ENCODE measurements around the gene ATP2B2.

The ATP2B2 gene

DNA sequence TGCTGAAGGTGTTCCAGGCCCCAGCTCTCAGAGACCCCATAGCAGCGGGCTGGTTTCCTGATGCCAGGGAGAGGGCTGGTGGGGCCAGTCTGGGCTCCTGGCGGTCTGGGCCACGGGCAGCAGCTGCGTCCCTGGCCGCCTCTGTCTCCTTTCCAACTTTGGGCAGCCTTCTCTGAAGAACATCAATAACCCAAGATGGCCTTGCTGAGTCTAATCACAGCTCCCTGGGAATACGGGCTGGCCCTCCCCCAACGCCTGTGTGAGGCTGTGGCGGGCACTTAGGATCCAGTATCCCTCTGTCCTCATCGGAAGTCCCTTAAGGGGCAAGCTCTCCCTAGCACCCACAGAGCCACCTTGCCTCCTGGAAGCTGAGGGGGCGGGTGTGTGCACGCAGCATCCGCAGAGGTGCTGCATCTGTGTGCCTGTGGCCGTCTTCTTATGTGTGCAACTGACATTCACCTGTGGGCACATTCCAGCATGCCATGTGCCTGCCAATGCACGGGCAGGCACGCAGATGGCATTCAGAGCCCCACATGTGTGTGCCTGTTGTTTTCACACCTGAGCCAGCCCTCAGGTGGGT is 2.1 kb downstream of the ATP2B2 start:
- H3K4me3 ChIP-seq (ENCODE audit: low read depth, low read length): no peak overlapping the region
- TF ChIP-seq, protein P1, sequence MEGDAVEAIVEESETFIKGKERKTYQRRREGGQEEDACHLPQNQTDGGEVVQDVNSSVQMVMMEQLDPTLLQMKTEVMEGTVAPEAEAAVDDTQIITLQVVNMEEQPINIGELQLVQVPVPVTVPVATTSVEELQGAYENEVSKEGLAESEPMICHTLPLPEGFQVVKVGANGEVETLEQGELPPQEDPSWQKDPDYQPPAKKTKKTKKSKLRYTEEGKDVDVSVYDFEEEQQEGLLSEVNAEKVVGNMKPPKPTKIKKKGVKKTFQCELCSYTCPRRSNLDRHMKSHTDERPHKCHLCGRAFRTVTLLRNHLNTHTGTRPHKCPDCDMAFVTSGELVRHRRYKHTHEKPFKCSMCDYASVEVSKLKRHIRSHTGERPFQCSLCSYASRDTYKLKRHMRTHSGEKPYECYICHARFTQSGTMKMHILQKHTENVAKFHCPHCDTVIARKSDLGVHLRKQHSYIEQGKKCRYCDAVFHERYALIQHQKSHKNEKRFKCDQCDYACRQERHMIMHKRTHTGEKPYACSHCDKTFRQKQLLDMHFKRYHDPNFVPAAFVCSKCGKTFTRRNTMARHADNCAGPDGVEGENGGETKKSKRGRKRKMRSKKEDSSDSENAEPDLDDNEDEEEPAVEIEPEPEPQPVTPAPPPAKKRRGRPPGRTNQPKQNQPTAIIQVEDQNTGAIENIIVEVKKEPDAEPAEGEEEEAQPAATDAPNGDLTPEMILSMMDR (IDR thresholded peaks at IDR 0.05; ENCODE audit: low read depth, low read length, missing control alignments): no peak
- no peak for DNase-seq (ENCODE audit: low read depth)

DNA sequence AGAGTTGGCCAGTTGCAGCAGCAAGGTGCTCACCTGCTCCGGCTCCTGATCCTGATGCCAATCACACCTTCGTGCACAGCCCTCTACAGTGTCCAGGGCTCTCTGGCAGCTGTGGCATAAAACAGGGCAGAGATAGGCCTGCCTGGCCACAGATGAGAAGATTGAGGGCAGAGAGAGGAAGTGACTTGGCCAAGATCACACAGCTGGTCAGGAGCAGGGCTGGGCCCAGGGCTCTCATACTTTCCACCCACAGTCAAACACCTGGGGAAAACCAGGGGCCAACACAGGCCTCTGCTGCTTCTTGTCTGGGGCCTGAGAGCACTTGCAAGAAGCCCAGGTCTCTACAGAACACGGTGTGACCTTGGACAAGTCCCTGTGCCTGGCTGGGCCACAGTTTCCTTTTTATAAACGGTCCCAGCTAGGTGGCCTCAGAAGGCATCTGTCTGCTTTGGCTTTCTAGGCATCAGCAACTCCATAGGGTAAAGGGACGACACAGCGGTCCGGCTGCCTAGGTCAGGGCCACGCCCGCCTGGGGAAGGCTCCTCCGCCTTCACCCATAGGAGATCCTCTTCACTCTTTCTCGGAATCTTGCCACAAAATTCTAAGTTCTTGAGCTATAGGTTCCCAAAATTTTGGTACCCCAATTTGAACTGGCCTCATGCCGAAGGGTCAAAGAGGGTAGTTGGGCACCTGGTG is 3.1 kb downstream of the ATP2B2 start:
- TF ChIP-seq, protein P1 (IDR thresholded peaks at IDR 0.05; ENCODE audit: low read depth, low read length, missing control alignments): no peak
- no peak for DNase-seq (ENCODE audit: low read depth)

DNA sequence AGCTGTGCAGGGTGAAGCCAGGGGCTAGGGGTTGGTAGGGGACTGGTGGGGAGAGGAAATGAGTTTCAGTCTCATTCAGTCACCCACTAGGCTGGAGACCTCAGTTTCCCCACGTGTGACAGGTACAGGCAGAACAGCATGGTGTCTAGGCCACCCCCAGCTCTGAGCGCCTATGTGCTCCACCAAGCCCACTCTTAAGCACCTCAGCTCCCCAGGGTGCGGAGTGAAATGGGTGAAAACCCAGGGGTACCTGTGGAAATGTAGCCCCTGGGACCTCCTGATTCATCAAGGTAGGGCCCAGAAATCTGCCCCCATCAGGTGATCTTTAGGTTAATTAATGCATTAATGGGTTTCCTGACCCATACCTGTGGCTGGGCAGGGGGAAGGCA is 3.7 kb downstream of the ATP2B2 start:
- DNase-seq (ENCODE audit: low read depth): no peak
- H3K4me3 ChIP-seq (ENCODE audit: low read depth, low read length): no peak overlapping the region
- TF ChIP-seq, protein P1 (IDR thresholded peaks at IDR 0.05; ENCODE audit: low read depth, low read length, missing control alignments): no peak

More for the DNA sequence above, 3.1 kb downstream of the ATP2B2 start:
- H3K4me3 ChIP-seq (ENCODE audit: low read depth, low read length): no peak overlapping the region

DNA sequence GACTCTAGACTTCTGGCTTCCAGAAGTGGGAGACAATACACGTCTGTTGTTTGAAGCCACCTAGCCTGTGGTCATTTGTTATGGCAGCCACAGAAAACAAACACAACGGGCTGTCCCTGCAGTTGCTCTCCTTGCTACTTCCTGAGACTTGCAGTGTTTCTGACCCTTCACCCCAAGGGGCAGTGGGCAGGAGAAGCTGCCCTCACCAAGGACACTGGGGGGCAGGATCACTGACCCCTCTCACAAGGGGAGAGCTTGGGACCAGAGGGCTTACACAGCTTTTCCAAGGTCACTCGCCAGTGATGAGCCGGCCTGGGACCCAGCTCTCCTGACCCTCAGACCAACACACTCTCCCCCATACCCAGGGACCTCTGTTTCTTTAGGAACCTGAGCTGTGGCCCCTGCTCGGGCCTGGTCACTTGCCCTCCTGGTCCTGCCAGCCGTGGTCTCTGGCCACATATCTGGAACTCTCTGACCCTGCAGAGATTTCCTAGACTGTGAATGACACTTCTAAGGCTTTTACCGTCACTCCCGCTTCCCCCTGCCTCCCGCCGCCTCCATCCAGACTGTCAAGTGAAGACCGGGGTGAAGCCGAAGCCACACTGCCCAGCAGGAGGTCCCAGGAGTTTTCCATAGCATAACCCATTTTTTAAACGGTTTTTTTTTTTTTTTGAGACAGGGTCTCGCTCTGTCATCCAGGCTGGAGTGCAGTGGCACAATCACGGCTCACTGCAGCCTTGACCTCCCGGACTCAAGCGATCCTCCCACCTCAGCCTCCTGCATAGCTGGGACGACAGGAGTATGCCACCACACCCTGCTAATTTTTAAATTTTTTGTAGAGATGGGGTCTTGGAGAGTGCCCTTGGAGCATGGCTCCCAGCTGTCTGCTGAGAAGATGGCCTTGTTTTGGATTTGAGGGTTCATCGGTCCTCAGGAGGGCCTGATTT is 4.4 kb downstream of the ATP2B2 start:
- H3K4me3 ChIP-seq (ENCODE audit: low read depth, low read length): no peak overlapping the region
- no peak for DNase-seq (ENCODE audit: low read depth)
- TF ChIP-seq, protein P1 (IDR thresholded peaks at IDR 0.05; ENCODE audit: low read depth, low read length, missing control alignments): no peak

DNA sequence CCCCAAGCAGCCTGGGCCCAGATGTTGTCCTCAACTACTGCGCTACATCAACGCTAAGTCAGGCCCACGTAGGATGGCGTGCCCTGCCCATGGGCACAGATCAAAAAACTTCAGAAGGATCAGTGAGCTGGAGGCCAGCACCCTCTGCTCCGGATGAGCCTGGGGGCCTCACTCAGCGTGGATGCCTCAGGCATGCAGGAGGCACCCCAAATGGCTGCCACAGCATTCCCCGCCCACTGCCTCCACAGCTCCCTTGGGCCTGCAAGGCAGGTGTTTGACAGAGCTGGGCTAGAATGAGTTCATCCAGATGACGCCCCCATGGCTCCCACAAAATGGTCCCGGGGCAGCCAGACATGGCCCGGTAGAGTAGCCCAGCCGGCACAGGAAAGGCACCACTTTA is 7.1 kb downstream of the ATP2B2 start:
- no peak overlapping the region for H3K4me3 ChIP-seq (ENCODE audit: low read depth, low read length)
- no peak for DNase-seq (ENCODE audit: low read depth)
- TF ChIP-seq, protein P1 (IDR thresholded peaks at IDR 0.05; ENCODE audit: low read depth, low read length, missing control alignments): no peak

DNA sequence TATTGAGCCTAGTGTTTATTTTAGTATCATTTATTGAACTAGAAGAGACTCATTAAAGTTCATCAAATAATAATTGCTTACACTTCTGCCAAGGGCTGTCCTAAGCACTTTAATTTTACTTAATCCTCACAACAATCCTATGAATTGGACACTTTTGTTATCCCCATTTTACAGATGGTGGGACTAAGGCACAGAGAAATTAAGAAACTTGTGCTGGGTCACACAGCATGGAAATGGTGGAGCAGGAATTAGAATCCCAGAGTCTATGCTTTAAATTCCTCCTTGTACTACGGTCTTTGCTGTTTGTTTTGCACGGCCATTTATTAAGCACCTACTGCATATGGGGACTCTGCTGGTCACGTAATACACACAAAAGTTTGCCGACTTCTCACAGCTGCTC is 7.9 kb downstream of the ATP2B2 start:
- TF ChIP-seq, protein P1 (IDR thresholded peaks at IDR 0.05; ENCODE audit: low read depth, low read length, missing control alignments): no peak
- no peak overlapping the region for H3K4me3 ChIP-seq (ENCODE audit: low read depth, low read length)
- no peak for DNase-seq (ENCODE audit: low read depth)
